ENCODE measurements around the gene ZNF483. TPM values are rescaled to one million over a fixed set of nuclear protein-coding genes. Genes with fewer than 3 reads are reported as not detected.

ZNF483 gene
- total and polyA plus RNA-seq, 9 of the 15 experiments (the other 6 are each of a cell fraction or from before 2014, with no cell fraction given), result 0.04 to 1.0 (median 0.38) TPM

- TF ChIP-seq SMARCC2 (IDR thresholded peaks at IDR 0.05; ENCODE audit: low read depth), result no peak
- TF ChIP-seq MBD2 (IDR thresholded peaks at IDR 0.05; ENCODE audit: borderline replicate concordance, low read depth), result peak; percentile 66
- TF ChIP-seq NCOR1 (IDR thresholded peaks at IDR 0.05), result no peak; the same call in 1 of the 2 replicates
- no peak for TF ChIP-seq ZNF318 (IDR thresholded peaks at IDR 0.05; ENCODE audit: borderline replicate concordance in 1 of 2, low read depth in 1 of 2)
- no peak for TF ChIP-seq KDM2B (CRISPR knock-in tag; IDR thresholded peaks at IDR 0.05)
- no peak for TF ChIP-seq SP2 (IDR thresholded peaks at IDR 0.05; ENCODE audit: extremely low read depth, low read depth, low read length, poor library complexity, severe bottlenecking)
- peak; percentile 76 for TF ChIP-seq SAP30 (IDR thresholded peaks at IDR 0.05; ENCODE audit: borderline replicate concordance, insufficient read depth, low read depth, low read length, poor library complexity, severe bottlenecking)
- peak; percentile 31; the same call in 1 of the 2 replicates for TF ChIP-seq CREB3L1 (IDR thresholded peaks at IDR 0.05; ENCODE audit: borderline replicate concordance, low read depth)
- TF ChIP-seq ZBTB12 (CRISPR knock-in tag; IDR thresholded peaks at IDR 0.05), result no peak
- TF ChIP-seq SMARCA4 (IDR thresholded peaks at IDR 0.05), result no peak
- no peak for TF ChIP-seq PHF21A (IDR thresholded peaks at IDR 0.05; ENCODE audit: borderline replicate concordance, low read depth)
- no peak for TF ChIP-seq U2AF2 (optimal IDR thresholded peaks at IDR 0.05; ENCODE audit: low read depth, low read length)
- no peak for TF ChIP-seq PRMT5 (CRISPR knock-in tag; IDR thresholded peaks at IDR 0.05)
- TF ChIP-seq ZFP30 (CRISPR knock-in tag; IDR thresholded peaks at IDR 0.05; ENCODE audit: borderline replicate concordance), result no peak
- no peak for TF ChIP-seq COPS2 (conservative IDR thresholded peaks at IDR 0.05)
These were observed 42.1 kb upstream of the ZNF483 start (continued) for GRCh38 chr9:111482694-111483438.

Data from K562 (cell line).